HepG2 (cell line): ENCODE results near the gene RRAS2. TPM values are rescaled to one million over a fixed set of nuclear protein-coding genes. Genes with fewer than 3 reads are reported as not detected.

ENCODE experiments used
- ATAC-seq: fragments of 200-7000 bp; cut with Tn5 transposase; 3 replicates; pipeline ENCODE4 v1.9.1; 2020; ENCODE audit warnings: mild to moderate bottlenecking, moderate library complexity
- BruUV-seq: library from RNA; stranded (reverse); fragments of 400-500 nt; replicated peaks from 2 replicates; lab custom pipeline; 2021; lab: Mats Ljungman, UMichigan
- CTCF ChIA-PET: fragments of 300-600 bp; formaldehyde crosslinking; extraction: SDS; loops from one replicate; lab custom pipeline; 2021; ENCODE audit warnings: low total read pairs, inconsistent platforms, low intra/inter-chr PET ratio; lab: Yijun Ruan, JAX
- POLR2A ChIA-PET: fragments of 350-600 bp; sonication (Branson Sonifier 250); formaldehyde crosslinking; loops from one replicate; lab custom pipeline; 2020; ENCODE audit warnings: antibody characterized with exemption, inconsistent platforms; lab: Yijun Ruan, JAX
- DNase-seq: peaks from one replicate; pipeline ENCODE4 v3.0.0-alpha.2; 2015; ENCODE audit warnings: low spot score
- FAIRE-seq: peaks from 3 replicates; lab custom pipeline; 2011; peaks lifted over from hg19 to GRCh38; lab: Jason Lieb, UNC
- H2AFZ ChIP-seq: one replicate; pipeline ENCODE4 v1.6.1; 2011; ENCODE audit warnings: low read length, inconsistent platforms
- H3K27ac ChIP-seq: fragments of 300-600 bp; 3 replicates; pipeline ENCODE4 v1.8.0; 2011; ENCODE audit warnings: mixed run types, mild to moderate bottlenecking, mixed read lengths, low read length, inconsistent platforms; ENCODE audit not compliant: insufficient read depth; ENCODE audit errors: extremely low read length
- H3K27me3 ChIP-seq, 2 experiments: fragments of 200-600 bp in 1 of 2; 2 replicates in 1 of 2; 3 replicates in 1 of 2; pipeline versions ENCODE4 v1.6.0 to v1.8.0; 2011; ENCODE audit warnings: low read length in 2 of 2, mild to moderate bottlenecking in 2 of 2, moderate library complexity in 2 of 2, inconsistent platforms in 1 of 2; ENCODE audit not compliant: insufficient read depth in 2 of 2, control insufficient read depth in 1 of 2
- H3K36me3 ChIP-seq, 2 experiments: fragments of 200-600 bp in 1 of 2; replicated peaks in 1 of 2; 2 replicates in 1 of 2; 3 replicates in 1 of 2; pipeline versions ENCODE4 v1.5.1 to v1.8.0; 2011; ENCODE audit warnings: low read length in 2 of 2, inconsistent platforms in 1 of 2; ENCODE audit not compliant: insufficient read depth in 2 of 2, control insufficient read depth in 1 of 2
- H3K4me1 ChIP-seq: 2 replicates; pipeline ENCODE4 v1.5.1; 2012; ENCODE audit warnings: low read length, inconsistent platforms; ENCODE audit not compliant: insufficient read depth
- H3K4me2 ChIP-seq: 2 replicates; pipeline ENCODE4 v1.6.0; 2011; ENCODE audit warnings: low read depth, low read length, inconsistent platforms
- H3K4me3 ChIP-seq, 3 experiments: fragments of 200-600 bp in 1 of 3; sonication (generic), shearing (Covaris generic) in 1 of 3; replicated peaks in 1 of 3; 2 replicates each; pipeline ENCODE4 v1.5.1; 2011 to 2016; ENCODE audit warnings: low read length in 3 of 3, inconsistent platforms in 2 of 3, low read depth in 2 of 3, mild to moderate bottlenecking in 2 of 3, control low read depth in 1 of 3, mixed read lengths in 1 of 3; ENCODE audit not compliant: insufficient read depth in 1 of 3
- H3K79me2 ChIP-seq: one replicate; pipeline ENCODE4 v1.6.1; 2011; ENCODE audit warnings: low read length, inconsistent platforms; ENCODE audit not compliant: insufficient read depth
- H3K9ac ChIP-seq: 2 replicates; pipeline ENCODE4 v1.6.0; 2011; ENCODE audit warnings: mild to moderate bottlenecking, low read depth, low read length, inconsistent platforms; ENCODE audit not compliant: insufficient read depth
- H3K9me3 ChIP-seq: 2 replicates; pipeline ENCODE4 v1.5.1; 2012; ENCODE audit warnings: mild to moderate bottlenecking, low read length
- H4K20me1 ChIP-seq: 2 replicates; pipeline ENCODE4 v1.6.0; 2011; ENCODE audit warnings: inconsistent platforms, mild to moderate bottlenecking, low read length, moderate library complexity; ENCODE audit not compliant: insufficient read depth
- CEBPB ChIP-seq: IDR thresholded peaks from 2 replicates; pipeline ENCODE4 v1.6.1; 2011; ENCODE audit warnings: low read depth, low read length, improper control_type of control experiment, borderline replicate concordance
- CREM ChIP-seq, 2 experiments: sonication (generic) in 1 of 2; formaldehyde crosslinking in 1 of 2; IDR thresholded peaks; 2 replicates each; pipeline versions ENCODE4 v1.4.0 to v1.6.1; 2016 to 2020; ENCODE audit warnings: antibody characterized with exemption in 1 of 2, mild to moderate bottlenecking in 1 of 2, missing genetic modification reagents in 1 of 2
- HNRNPH1 ChIP-seq: fragments of 200-400 bp; formaldehyde crosslinking; optimal IDR thresholded peaks from 2 replicates; pipeline ENCODE3; 2017; ENCODE audit warnings: mild to moderate bottlenecking, low read depth, low read length
- MIER3 ChIP-seq: IDR thresholded peaks from 2 replicates; pipeline ENCODE4 v1.6.1; 2016; ENCODE audit warnings: missing compliant biosample characterization, borderline replicate concordance
- MTF2 ChIP-seq: sonication (generic); formaldehyde crosslinking; IDR thresholded peaks from 2 replicates; pipeline ENCODE4 v1.5.0; 2020; ENCODE audit warnings: missing genetic modification reagents, borderline replicate concordance
- NFIB ChIP-seq: sonication (generic); formaldehyde crosslinking; IDR thresholded peaks from 2 replicates; pipeline ENCODE4 v1.9.0; 2021; ENCODE audit warnings: missing genetic modification reagents, mild to moderate bottlenecking, borderline replicate concordance
- PBX2 ChIP-seq: IDR thresholded peaks from 2 replicates; pipeline ENCODE4 v1.6.1; 2016; ENCODE audit warnings: control low read depth
- PITX1 ChIP-seq: sonication (generic); formaldehyde crosslinking; IDR thresholded peaks from 2 replicates; pipeline ENCODE4 v1.5.1; 2020; ENCODE audit warnings: mild to moderate bottlenecking, missing genetic modification reagents
- REL ChIP-seq: sonication (generic); formaldehyde crosslinking; conservative IDR thresholded peaks from 2 replicates; pipeline ENCODE4 v1.8.0; 2022; ENCODE audit warnings: mild to moderate bottlenecking, missing genetic modification reagents, moderate library complexity
- SMC3 ChIP-seq: IDR thresholded peaks from 2 replicates; pipeline ENCODE4 v1.6.1; 2011; ENCODE audit warnings: low read length, improper control_type of control experiment
- STAT6 ChIP-seq: sonication (generic); formaldehyde crosslinking; IDR thresholded peaks from 2 replicates; pipeline ENCODE4 v1.4.0; 2020; ENCODE audit warnings: missing genetic modification reagents, mild to moderate bottlenecking, borderline replicate concordance
- ZBTB49 ChIP-seq: sonication (generic); formaldehyde crosslinking; IDR thresholded peaks from 2 replicates; pipeline ENCODE4 v1.4.0; 2020; ENCODE audit warnings: missing genetic modification reagents, borderline replicate concordance
- ZC3H4 ChIP-seq: sonication (generic); formaldehyde crosslinking; IDR thresholded peaks from 2 replicates; pipeline ENCODE4 v1.4.0; 2020; ENCODE audit warnings: missing genetic modification reagents, borderline replicate concordance
- ZFY ChIP-seq: sonication (generic); formaldehyde crosslinking; IDR thresholded peaks from 2 replicates; pipeline ENCODE4 v1.4.0; 2020; ENCODE audit warnings: missing genetic modification reagents
- ZNF264 ChIP-seq: sonication (generic); formaldehyde crosslinking; IDR thresholded peaks from 2 replicates; pipeline ENCODE4 v1.4.0; 2020; ENCODE audit warnings: missing genetic modification reagents
- ZNF451 ChIP-seq: sonication (generic); formaldehyde crosslinking; IDR thresholded peaks from 2 replicates; pipeline ENCODE4 v1.5.0; 2020; ENCODE audit warnings: mild to moderate bottlenecking, missing genetic modification reagents
- ZNF550 ChIP-seq: sonication (generic); formaldehyde crosslinking; IDR thresholded peaks from 2 replicates; pipeline ENCODE4 v1.4.0; 2020; ENCODE audit warnings: mild to moderate bottlenecking, missing genetic modification reagents, borderline replicate concordance
- ZNF737 ChIP-seq: sonication (generic); formaldehyde crosslinking; IDR thresholded peaks from 2 replicates; pipeline ENCODE4 v1.5.0; 2020; ENCODE audit warnings: missing genetic modification reagents, mild to moderate bottlenecking, borderline replicate concordance
- WGBS: methylation state at CpG from one replicate; pipeline ENCODE4 v1.1.6; 2017; ENCODE audit warnings: low lambda C conversion rate; 5-methylcytosine and 5-hydroxymethylcytosine counted together
- in situ Hi-C: cut with HindIII; loops from 2 replicates; pipeline ENCODE4 v1.10.0; 2017; ENCODE audit warnings: low pct_unique_long_range_greater_than_20kb; ENCODE audit not compliant: extremely low pct_ligation_motif_present
- intact Hi-C: fragments of 100-400 bp; cut with micrococcal nuclease; formaldehyde crosslinking; loops from one replicate; pipeline ENCODE4 v1.10.0; 2022; ENCODE audit not compliant: unreplicated experiment
- polyA plus RNA-seq, 8 experiments: library from polyadenylated mRNA; depleted of rRNA in 3 of 8; stranded (reverse) in 7 of 8; unstranded in 1 of 8; fragments of >200 nt; fragmentation: Illumina TruSeq in 4 of 8; extraction: Trizol in 4 of 8; gene quantifications; 2 replicates each; pipeline versions ENCODE4 v1.2.1 to v1.2.3, GENCODE V29; 2011 to 2016; ENCODE audit warnings: low read depth in 4 of 8, missing spikeins in 1 of 8, mixed read lengths in 1 of 8; ENCODE audit not compliant: insufficient read depth in 1 of 8
- total RNA-seq, 5 experiments: library from RNA; depleted of rRNA; stranded (reverse); fragments of >200 nt; fragmentation: Illumina TruSeq; extraction: Trizol; gene quantifications; 2 replicates each; pipeline ENCODE4 v1.2.3, GENCODE V29; 2016; ENCODE audit warnings: low read depth in 1 of 5

RRAS2 gene
- total and polyA plus RNA-seq, 2 of the 13 experiments (the other 11 are each of a cell fraction or from before 2014, with no cell fraction given) = 19.0 to 44.1 TPM

GRCh38 chr11:14388352-14388751 is 29.4 kb upstream of the RRAS2 start:
- 10% methylated on average over 4 of the region's 4 CpGs for WGBS
- Histone ChIP-seq H3K9me3 (no peaks in the 10 kb centered on the region), H3K9ac (no peak overlapping the region), H3K27ac (no peak overlapping the region), H3K4me2 (no peak overlapping the region), H3K27me3 (peaks cover 0 to 21% of the 10 kb centered on the region in 2 experiments; a peak in 3 of 5 replicates), H3K4me1 (no peaks in the 10 kb centered on the region), H4K20me1 (no peaks in the 10 kb centered on the region), H3K36me3 (no peaks in the 10 kb centered on the region), H2AFZ (no peak overlapping the region), H3K4me3 (no peak overlapping the region), H3K79me2 (no peaks in the 10 kb centered on the region)
- no peak for TF ChIP-seq ZBTB49 (CRISPR knock-in tag)
- TF ChIP-seq ZNF451 (CRISPR knock-in tag) = no peak
- no peak for TF ChIP-seq MIER3 (CRISPR knock-in tag)
- no peak for TF ChIP-seq SMC3
- no peak for TF ChIP-seq CREM (IDR thresholded peaks at IDR 0.05)
- TF ChIP-seq CREM (CRISPR knock-in tag; IDR thresholded peaks at IDR 0.05) = no peak
- TF ChIP-seq ZFY (CRISPR knock-in tag) = no peak
- TF ChIP-seq ZC3H4 (CRISPR knock-in tag) = no peak
- TF ChIP-seq NFIB = no peak
- TF ChIP-seq PITX1 (CRISPR knock-in tag) = no peak
- TF ChIP-seq REL = no peak
- no peak for TF ChIP-seq STAT6 (CRISPR knock-in tag)
- TF ChIP-seq PBX2 (CRISPR knock-in tag) = no peak
- no peak for TF ChIP-seq CEBPB
- TF ChIP-seq MTF2 (CRISPR knock-in tag) = no peak
- no peak for TF ChIP-seq HNRNPH1
- TF ChIP-seq ZNF550 = no peak
- TF ChIP-seq ZNF737 (CRISPR knock-in tag) = no peak
- TF ChIP-seq ZNF264 = no peak
- DNase-seq (no peak), ATAC-seq (no peak), FAIRE-seq (no peak)
- in situ Hi-C loops = no loop called here
- no TSS peak for BruUV-seq
- ChIA-PET CTCF (no interaction called here), POLR2A (no interaction called here)
- intact Hi-C loops = no loop called here
